GM18526 (cell line): ENCODE measurements around the gene TEX261.

Experiments
- POLR2A ChIP-seq: IDR thresholded peaks from 3 replicates; pipeline ENCODE4 v1.6.1; 2011; ENCODE audit not compliant: insufficient read length; ENCODE audit errors: extremely low read depth

Gene TEX261

GRCh38 chr2:70984576-70985282, 9.9 kb downstream of the TEX261 start:
- no peak for TF ChIP-seq POLR2A

- TF ChIP-seq POLR2A, result no peak
Measured at GRCh38 chr2:70984228-70984575, 10.5 kb downstream of the TEX261 start.

- TF ChIP-seq POLR2A, result no peak
Measured at GRCh38 chr2:70983506-70984227, 11.0 kb downstream of the TEX261 start.

GRCh38 chr2:70982971-70983370, 11.7 kb downstream of the TEX261 start:
- no peak for TF ChIP-seq POLR2A

- TF ChIP-seq POLR2A, result no peak
Measured at GRCh38 chr2:70981866-70982810, 12.5 kb downstream of the TEX261 start.

GRCh38 chr2:70981421-70981820, 13.3 kb downstream of the TEX261 start:
- no peak for TF ChIP-seq POLR2A

- TF ChIP-seq POLR2A, result no peak
Measured at GRCh38 chr2:70979626-70980025, 15.0 kb downstream of the TEX261 start.

GRCh38 chr2:70979180-70979488, 15.5 kb downstream of the TEX261 start:
- no peak for TF ChIP-seq POLR2A

- TF ChIP-seq POLR2A, result no peak
Measured at GRCh38 chr2:70978341-70979179, 16.1 kb downstream of the TEX261 start, which contains the start of gene ANKRD53. ANKRD53 (plus strand) TSS chr2:70978630; CDS start chr2:70978646, 16 bp downstream.

- TF ChIP-seq POLR2A, result no peak
Measured at GRCh38 chr2:70977605-70978205, 17.0 kb downstream of the TEX261 start.

GRCh38 chr2:70975237-70975636, 19.4 kb downstream of the TEX261 start:
- TF ChIP-seq POLR2A, result no peak

GRCh38 chr2:70974592-70974991, 20.1 kb downstream of the TEX261 start:
- TF ChIP-seq POLR2A, result no peak

- no peak for TF ChIP-seq POLR2A
Measured at GRCh38 chr2:70967189-70967588, 27.5 kb downstream of the TEX261 start.

GRCh38 chr2:70966681-70967080, 28.0 kb downstream of the TEX261 start:
- no peak for TF ChIP-seq POLR2A
